GM12878 (cell line): ENCODE data around the gene TNFAIP2. TPM values are rescaled to one million over a fixed set of nuclear protein-coding genes. Genes with fewer than 3 reads are reported as not detected.

ENCODE experiments used
- ATAC-seq: fragments of 200-7000 bp; cut with Tn5 transposase; 3 replicates; pipeline ENCODE4 v1.9.1; 2020; ENCODE audit warnings: mild to moderate bottlenecking, moderate library complexity
- BruUV-seq: library from RNA; stranded (reverse); fragments of 400-500 nt; replicated peaks from 2 replicates; lab custom pipeline; 2021; lab: Mats Ljungman, UMichigan
- CTCF ChIA-PET: fragments of 300-600 bp; sonication (Branson Sonifier 250); formaldehyde crosslinking; extraction: SDS; loops from one replicate; lab custom pipeline; 2021; ENCODE audit warnings: inconsistent platforms; lab: Yijun Ruan, JAX
- POLR2A ChIA-PET: fragments of 350-600 bp; formaldehyde crosslinking; extraction: SDS; loops from one replicate; lab custom pipeline; 2021; ENCODE audit warnings: inconsistent platforms; lab: Charles Lee
- RAD21 ChIA-PET: fragments of 300-600 bp; sonication (Branson Sonifier 250); formaldehyde crosslinking; loops from one replicate; lab custom pipeline; 2023; ENCODE audit warnings: antibody characterized with exemption; ENCODE audit not compliant: unreplicated experiment; lab: Charles Lee
- SMC1A ChIA-PET: fragments of 300-600 bp; sonication (Branson Sonifier 250); formaldehyde crosslinking; loops from one replicate; lab custom pipeline; 2023; ENCODE audit not compliant: unreplicated experiment, uncharacterized antibody; lab: Charles Lee
- DNase-seq: peaks from one replicate; pipeline ENCODE4 v3.0.0-alpha.2; 2011; ENCODE audit warnings: low read depth, low spot score
- FAIRE-seq: peaks from 3 replicates; lab custom pipeline; 2011; peaks lifted over from hg19 to GRCh38; lab: Jason Lieb, UNC
- H2AFZ ChIP-seq: 2 replicates; pipeline ENCODE4 v1.6.0; 2011; ENCODE audit warnings: low read depth, low read length, control low read depth; ENCODE audit not compliant: control insufficient read depth
- H3K27ac ChIP-seq: 2 replicates; pipeline ENCODE4 v1.5.1; 2011; ENCODE audit warnings: control low read depth; ENCODE audit not compliant: control insufficient read depth, insufficient read depth
- H3K27me3 ChIP-seq, 2 experiments: replicated peaks in 1 of 2; 2 replicates each; pipeline versions ENCODE4 v1.6.0 to v1.6.1; 2011; ENCODE audit warnings: low read length in 1 of 2; ENCODE audit not compliant: control insufficient read depth in 2 of 2, insufficient read depth in 2 of 2
- H3K36me3 ChIP-seq, 2 experiments: 2 replicates each; pipeline ENCODE4 v1.5.1; 2011; ENCODE audit warnings: low read length in 1 of 2; ENCODE audit not compliant: control insufficient read depth in 2 of 2, insufficient read depth in 2 of 2
- H3K4me1 ChIP-seq: 2 replicates; pipeline ENCODE4 v1.6.1; 2011; ENCODE audit warnings: mild to moderate bottlenecking, low read length, moderate library complexity, mixed read lengths; ENCODE audit not compliant: control insufficient read depth, insufficient read depth
- H3K4me2 ChIP-seq: 2 replicates; pipeline ENCODE4 v1.6.0; 2011; ENCODE audit warnings: control low read depth; ENCODE audit not compliant: control insufficient read depth, insufficient read depth
- H3K4me3 ChIP-seq: fragments of 200-600 bp; sonication (generic); 2 replicates; pipeline ENCODE4 v1.5.1; 2016
- H3K79me2 ChIP-seq: 2 replicates; pipeline ENCODE4 v1.6.0; 2011; ENCODE audit warnings: low read length; ENCODE audit not compliant: control insufficient read depth, insufficient read depth
- H3K9ac ChIP-seq: 2 replicates; pipeline ENCODE4 v1.8.0; 2011; ENCODE audit warnings: low read length, control low read depth, mixed read lengths; ENCODE audit not compliant: control insufficient read depth, insufficient read depth
- H3K9me3 ChIP-seq: replicated peaks from 3 replicates; pipeline ENCODE4 v1.5.1; 2011; ENCODE audit warnings: mild to moderate bottlenecking, low read length; ENCODE audit not compliant: control insufficient read depth, insufficient read depth
- H4K20me1 ChIP-seq: 2 replicates; pipeline ENCODE4 v1.6.0; 2011; ENCODE audit not compliant: control insufficient read depth, insufficient read depth
- BACH1 ChIP-seq: fragments of 450-650 bp; IDR thresholded peaks from 2 replicates; pipeline ENCODE4 v1.6.1; 2017; ENCODE audit warnings: mild to moderate bottlenecking, borderline replicate concordance
- BHLHE40 ChIP-seq, 2 experiments: fragments of 450-650 bp in 1 of 2; IDR thresholded peaks; 2 replicates each; pipeline ENCODE4 v1.6.1; 2011 to 2017; ENCODE audit warnings: low read depth in 2 of 2, borderline replicate concordance in 1 of 2, improper control_type of control experiment in 1 of 2, low read length in 1 of 2, mild to moderate bottlenecking in 1 of 2
- CBFB ChIP-seq: IDR thresholded peaks from 2 replicates; pipeline ENCODE4 v1.6.1; 2016; ENCODE audit warnings: antibody characterized with exemption, low read depth
- CEBPB ChIP-seq, 2 experiments: fragments of 150-350 bp in 1 of 2; IDR thresholded peaks; 2 replicates each; pipeline ENCODE4 v1.6.1; 2012 to 2014; ENCODE audit warnings: low read depth in 2 of 2, low read length in 2 of 2, borderline replicate concordance in 1 of 2, inconsistent platforms in 1 of 2
- CHD2 ChIP-seq: IDR thresholded peaks from 2 replicates; pipeline ENCODE4 v1.6.1; 2011; ENCODE audit warnings: low read depth, low read length, improper control_type of control experiment, borderline replicate concordance
- ESRRA ChIP-seq: IDR thresholded peaks from 2 replicates; pipeline ENCODE4 v1.6.1; 2012; ENCODE audit warnings: mild to moderate bottlenecking, low read length, improper control_type of control experiment
- IKZF1 ChIP-seq: fragments of 450-650 bp; conservative IDR thresholded peaks from 2 replicates; pipeline ENCODE4 v1.6.1; 2017; ENCODE audit warnings: antibody characterized with exemption, mild to moderate bottlenecking
- NBN ChIP-seq: fragments of 450-650 bp; IDR thresholded peaks from 2 replicates; pipeline ENCODE4 v1.6.1; 2016
- NR2F1 ChIP-seq: fragments of 450-650 bp; conservative IDR thresholded peaks from 2 replicates; pipeline ENCODE4 v1.6.1; 2017; ENCODE audit warnings: mild to moderate bottlenecking
- SREBF1 ChIP-seq: IDR thresholded peaks from 2 replicates; pipeline ENCODE4 v1.6.1; 2012; ENCODE audit warnings: mild to moderate bottlenecking, low read length
- TAF1 ChIP-seq: IDR thresholded peaks from 2 replicates; pipeline ENCODE4 v1.6.1; 2011; ENCODE audit warnings: mild to moderate bottlenecking, low read depth, low read length, borderline replicate concordance
- TCF3 ChIP-seq: IDR thresholded peaks from 2 replicates; pipeline ENCODE4 v1.6.1; 2012; ENCODE audit warnings: low read depth, mild to moderate bottlenecking, low read length, borderline replicate concordance; ENCODE audit not compliant: insufficient read depth
- ZNF274 ChIP-seq: IDR thresholded peaks from one replicate; pipeline ENCODE4 v1.8.0; 2011; ENCODE audit not compliant: insufficient read length, insufficient read depth
- WGBS: methylation state at CpG from one replicate; pipeline ENCODE4 v1.1.6; 2016; ENCODE audit warnings: low lambda C conversion rate; ENCODE audit not compliant: insufficient replicate concordance, insufficient coverage; ENCODE audit errors: missing lambda C conversion rate; 5-methylcytosine and 5-hydroxymethylcytosine counted together
- in situ Hi-C: fragments of 300-500 bp; cut with MboI; formaldehyde crosslinking; loops from 9 replicates; pipeline ENCODE4 v1.14.3; 2018; ENCODE audit warnings: mixed read lengths
- intact Hi-C: fragments of 100-400 bp; cut with micrococcal nuclease; formaldehyde crosslinking; loops from one replicate; pipeline ENCODE4 v1.14.2; 2022; ENCODE audit not compliant: unreplicated experiment
- polyA plus RNA-seq, 11 experiments: library from polyadenylated mRNA; depleted of rRNA in 4 of 11; unstranded in 6 of 11; stranded (reverse) in 5 of 11; fragments of >200 nt; fragmentation: Nextera tagmentation in 4 of 11; fragmentation: Illumina TruSeq in 1 of 11; extraction: Ambion mirVana in 4 of 11; extraction: Trizol in 1 of 11; gene quantifications; 1 replicate in 1 of 11; 2 replicates in 10 of 11; pipeline versions ENCODE4 v1.2.1 to v1.2.3, GENCODE V29; 2011 to 2016; ENCODE audit warnings: inconsistent platforms in 2 of 11, missing spikeins in 2 of 11, low read depth in 1 of 11
- total RNA-seq, 4 experiments: library from RNA; depleted of rRNA in 3 of 4; stranded (reverse); fragments of >200 nt in 3 of 4; fragmentation: Illumina TruSeq in 1 of 4; extraction: Trizol in 1 of 4; gene quantifications; 2 replicates each; pipeline versions ENCODE4 v1.2.1 to v1.2.3, GENCODE V29; 2013 to 2021
- TF ChIP-seq, protein P1 (sequence below): IDR thresholded peaks from 2 replicates; pipeline ENCODE4 v1.6.1; 2011; ENCODE audit warnings: borderline replicate concordance, low read depth, mild to moderate bottlenecking, moderate library complexity, mixed read lengths, low read length; ENCODE audit not compliant: insufficient read depth; ENCODE audit errors: extremely low read length
- TF ChIP-seq, protein P2 (sequence below), 3 experiments: IDR thresholded peaks in 2 of 3; conservative IDR thresholded peaks in 1 of 3; 2 replicates each; pipeline ENCODE4 v1.5.1; 2011; ENCODE audit warnings: low read depth in 3 of 3, low read length in 3 of 3, mild to moderate bottlenecking in 3 of 3, control low read depth in 2 of 3, moderate library complexity in 2 of 3, inconsistent platforms in 1 of 3, mixed read lengths in 1 of 3; ENCODE audit not compliant: control insufficient read depth in 2 of 3, insufficient read depth in 1 of 3; ENCODE audit errors: extremely low read depth in 1 of 3
- TF ChIP-seq, protein P3 (sequence below): fragments of 450-650 bp; formaldehyde crosslinking; IDR thresholded peaks from 2 replicates; pipeline ENCODE4 v1.4.0; 2022; ENCODE audit warnings: mild to moderate bottlenecking, moderate library complexity

Gene TNFAIP2
- total and polyA plus RNA-seq, 10 of the 15 experiments (the other 5 are each of a cell fraction or from before 2014, with no cell fraction given), result 7.1 to 150 (median 74.5) TPM

DNA sequence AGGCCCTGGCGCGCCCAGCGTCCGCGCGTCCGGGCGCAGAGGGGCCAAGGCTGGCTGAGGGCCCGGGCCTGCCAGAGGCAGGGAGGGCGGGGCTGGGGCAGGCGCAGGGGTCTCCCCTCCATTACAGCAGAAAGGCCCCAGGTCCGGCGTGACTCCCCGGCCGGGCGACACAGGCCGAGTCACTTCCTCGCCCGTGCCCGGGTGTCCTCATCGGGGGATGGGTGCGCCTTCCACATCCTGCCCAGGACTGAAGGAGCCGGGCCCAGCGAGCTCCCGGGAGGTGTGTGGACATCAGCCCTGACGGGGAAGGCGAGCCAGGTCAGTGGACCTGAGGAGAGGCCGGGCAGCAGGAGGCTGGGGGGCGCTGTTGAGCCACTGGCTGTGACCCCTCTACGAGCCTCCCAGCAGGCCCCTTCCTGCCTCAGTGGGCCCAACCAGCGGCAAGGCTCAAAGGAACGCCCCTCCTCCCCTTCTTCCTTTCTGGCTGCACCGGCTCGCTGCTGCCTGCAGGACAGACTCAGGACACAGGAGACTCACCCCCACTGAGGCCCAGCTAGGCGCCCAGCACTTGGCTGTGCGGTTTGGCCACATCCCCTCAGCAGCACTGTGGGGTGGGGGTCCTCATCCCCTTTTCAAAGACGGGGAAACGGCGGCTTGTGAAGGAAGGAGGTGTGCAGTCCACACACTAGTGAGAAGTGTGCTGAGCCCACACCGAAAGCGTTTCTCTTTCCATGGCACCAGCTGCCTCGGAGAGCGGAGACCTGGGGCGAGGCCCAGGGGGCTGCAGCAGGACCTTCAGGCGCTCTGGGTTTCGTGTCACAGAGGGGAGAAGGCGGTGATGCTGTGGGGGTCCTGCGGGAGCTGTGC is 606 bp downstream of the TNFAIP2 start:
- ChIA-PET POLR2A (interaction anchor here (0.7 to 1.3 kb wide), 4 partner anchors 9 to 19 kb away, joined by 3 to 4 read pairs (median 3); no protein-coding TSS in a partner anchor), CTCF (interaction anchor here (0.6 to 3.2 kb wide), 7 partner anchors 11 to 168 kb away, joined by 3 to 19 read pairs (median 5); no protein-coding TSS in a partner anchor), SMC1A (interaction anchor here (1.2 to 1.8 kb wide), 3 partner anchors 16 to 18 kb away, joined by 4 to 7 read pairs (median 5); no protein-coding TSS in a partner anchor), RAD21 (interaction anchor here (0.9 to 1.9 kb wide), 3 partner anchors 16 to 19 kb away, joined by 3 to 7 read pairs (median 4); no protein-coding TSS in a partner anchor)
- Histone ChIP-seq H3K27me3 (no peaks in the 10 kb centered on the region), H3K9ac (peak overlapping the region; percentile 75), H3K9me3 (no peaks in the 10 kb centered on the region), H3K79me2 (peaks cover 21% of the 10 kb centered on the region), H3K27ac (peak overlapping the region; percentile 45), H3K4me1 (peaks cover 17% of the 10 kb centered on the region), H2AFZ (peak overlapping the region; percentile 59), H3K4me2 (peak overlapping the region; percentile 91), H4K20me1 (no peaks in the 10 kb centered on the region), H3K4me3 (peak overlapping the region; percentile 79), H3K36me3 (no peaks in the 10 kb centered on the region)
- in situ Hi-C loops, result no loop called here
- no TSS peak for BruUV-seq
- peak; percentile 35 for FAIRE-seq
- intact Hi-C loops, result no loop called here
- 18% methylated on average over 36 of the region's 48 CpGs for WGBS
- ATAC-seq, result peak; percentile 48
- DNase-seq, result no peak
- TF ChIP-seq, protein P1, sequence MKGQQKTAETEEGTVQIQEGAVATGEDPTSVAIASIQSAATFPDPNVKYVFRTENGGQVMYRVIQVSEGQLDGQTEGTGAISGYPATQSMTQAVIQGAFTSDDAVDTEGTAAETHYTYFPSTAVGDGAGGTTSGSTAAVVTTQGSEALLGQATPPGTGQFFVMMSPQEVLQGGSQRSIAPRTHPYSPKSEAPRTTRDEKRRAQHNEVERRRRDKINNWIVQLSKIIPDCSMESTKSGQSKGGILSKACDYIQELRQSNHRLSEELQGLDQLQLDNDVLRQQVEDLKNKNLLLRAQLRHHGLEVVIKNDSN, result no peak
- TF ChIP-seq SREBF1 (no peak), CEBPB (IDR thresholded peaks at IDR 0.05; ENCODE audit: borderline replicate concordance in 1 of 2, low read depth in 2 of 2, low read length in 2 of 2) (no peak), ESRRA (no peak), NBN (0 out of 2 replicates have a peak, but pooled peaks have one; percentile 23), CHD2 (0 out of 2 replicates have a peak, but pooled peaks have one; percentile 16), BHLHE40 (IDR thresholded peaks at IDR 0.05; ENCODE audit: borderline replicate concordance in 1 of 2, low read depth in 2 of 2, low read length in 1 of 2) (peak in 1 of 2 experiments; percentile 53; a peak in 1 of 4 replicates), NR2F1 (0 out of 2 replicates have a peak, but pooled peaks have one; percentile 10), TCF3 (no peak), CBFB (no peak), TAF1 (no peak), BACH1 (no peak), IKZF1 (0 out of 2 replicates have a peak, but pooled peaks have one; percentile 22), ZNF274 (no peak)
- TF ChIP-seq, protein P2, sequence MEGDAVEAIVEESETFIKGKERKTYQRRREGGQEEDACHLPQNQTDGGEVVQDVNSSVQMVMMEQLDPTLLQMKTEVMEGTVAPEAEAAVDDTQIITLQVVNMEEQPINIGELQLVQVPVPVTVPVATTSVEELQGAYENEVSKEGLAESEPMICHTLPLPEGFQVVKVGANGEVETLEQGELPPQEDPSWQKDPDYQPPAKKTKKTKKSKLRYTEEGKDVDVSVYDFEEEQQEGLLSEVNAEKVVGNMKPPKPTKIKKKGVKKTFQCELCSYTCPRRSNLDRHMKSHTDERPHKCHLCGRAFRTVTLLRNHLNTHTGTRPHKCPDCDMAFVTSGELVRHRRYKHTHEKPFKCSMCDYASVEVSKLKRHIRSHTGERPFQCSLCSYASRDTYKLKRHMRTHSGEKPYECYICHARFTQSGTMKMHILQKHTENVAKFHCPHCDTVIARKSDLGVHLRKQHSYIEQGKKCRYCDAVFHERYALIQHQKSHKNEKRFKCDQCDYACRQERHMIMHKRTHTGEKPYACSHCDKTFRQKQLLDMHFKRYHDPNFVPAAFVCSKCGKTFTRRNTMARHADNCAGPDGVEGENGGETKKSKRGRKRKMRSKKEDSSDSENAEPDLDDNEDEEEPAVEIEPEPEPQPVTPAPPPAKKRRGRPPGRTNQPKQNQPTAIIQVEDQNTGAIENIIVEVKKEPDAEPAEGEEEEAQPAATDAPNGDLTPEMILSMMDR (IDR thresholded peaks at IDR 0.05 in 2 of 3, conservative IDR thresholded peaks at IDR 0.05 in 1 of 3; ENCODE audit: control insufficient read depth in 2 of 3, extremely low read depth in 1 of 3, insufficient read depth in 1 of 3, low read depth in 3 of 3, low read length in 3 of 3), result peak; percentile 42 to 58 (median 45); a peak in 4 of 6 replicates
- TF ChIP-seq, protein P3, sequence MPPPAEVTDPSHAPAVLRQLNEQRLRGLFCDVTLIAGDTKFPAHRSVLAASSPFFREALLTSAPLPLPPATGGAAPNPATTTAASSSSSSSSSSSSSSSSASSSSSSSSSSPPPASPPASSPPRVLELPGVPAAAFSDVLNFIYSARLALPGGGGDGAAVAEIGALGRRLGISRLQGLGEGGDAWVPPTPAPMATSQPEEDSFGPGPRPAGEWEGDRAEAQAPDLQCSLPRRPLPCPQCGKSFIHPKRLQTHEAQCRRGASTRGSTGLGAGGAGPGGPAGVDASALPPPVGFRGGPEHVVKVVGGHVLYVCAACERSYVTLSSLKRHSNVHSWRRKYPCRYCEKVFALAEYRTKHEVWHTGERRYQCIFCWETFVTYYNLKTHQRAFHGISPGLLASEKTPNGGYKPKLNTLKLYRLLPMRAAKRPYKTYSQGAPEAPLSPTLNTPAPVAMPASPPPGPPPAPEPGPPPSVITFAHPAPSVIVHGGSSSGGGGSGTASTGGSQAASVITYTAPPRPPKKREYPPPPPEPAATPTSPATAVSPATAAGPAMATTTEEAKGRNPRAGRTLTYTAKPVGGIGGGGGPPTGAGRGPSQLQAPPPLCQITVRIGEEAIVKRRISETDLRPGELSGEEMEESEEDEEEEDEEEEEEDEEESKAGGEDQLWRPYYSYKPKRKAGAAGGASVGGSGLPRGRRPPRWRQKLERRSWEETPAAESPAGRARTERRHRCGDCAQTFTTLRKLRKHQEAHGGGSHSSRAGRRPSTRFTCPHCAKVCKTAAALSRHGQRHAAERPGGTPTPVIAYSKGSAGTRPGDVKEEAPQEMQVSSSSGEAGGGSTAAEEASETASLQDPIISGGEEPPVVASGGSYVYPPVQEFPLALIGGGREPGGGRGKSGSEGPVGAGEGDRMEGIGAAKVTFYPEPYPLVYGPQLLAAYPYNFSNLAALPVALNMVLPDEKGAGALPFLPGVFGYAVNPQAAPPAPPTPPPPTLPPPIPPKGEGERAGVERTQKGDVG (CRISPR knock-in tag), result no peak
